SH-SY5Y (cell line): ENCODE results near the gene ETS1.

Source experiments
- GATA2 ChIP-seq: IDR thresholded peaks from 2 replicates; pipeline ENCODE4 v1.6.1; 2011; ENCODE audit warnings: mild to moderate bottlenecking, low read depth, low read length
- GATA3 ChIP-seq: IDR thresholded peaks from 2 replicates; pipeline ENCODE4 v1.6.1; 2011; ENCODE audit warnings: low read depth, mild to moderate bottlenecking, low read length, moderate library complexity

The ETS1 gene

DNA sequence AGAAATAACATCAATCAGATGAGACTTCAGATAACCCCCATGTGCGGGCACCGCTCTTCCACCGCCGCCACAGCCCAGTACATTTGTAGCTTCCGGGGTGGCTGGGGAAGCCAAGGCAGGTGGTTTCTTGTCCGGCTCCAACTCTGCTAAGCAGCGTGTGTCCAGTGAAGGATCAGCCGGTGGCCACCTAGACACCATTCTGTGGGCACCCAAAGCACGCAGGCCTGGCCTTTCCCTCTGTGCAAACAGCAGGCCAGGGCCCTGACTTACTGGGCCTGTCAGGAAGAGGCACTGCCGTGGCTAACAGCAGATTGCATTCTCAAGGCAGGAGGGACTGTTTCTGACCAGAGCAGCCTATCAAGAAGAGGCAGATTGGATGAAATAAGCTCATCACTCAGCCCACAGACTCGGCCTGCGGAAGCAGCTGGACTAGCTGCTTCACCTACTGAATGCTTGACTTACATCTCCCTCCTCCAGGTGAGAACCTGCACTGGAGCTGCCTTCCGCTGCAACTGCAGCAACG is 74.8 kb downstream of the ETS1 start:
- no peak for TF ChIP-seq GATA3
- no peak for TF ChIP-seq GATA2

DNA sequence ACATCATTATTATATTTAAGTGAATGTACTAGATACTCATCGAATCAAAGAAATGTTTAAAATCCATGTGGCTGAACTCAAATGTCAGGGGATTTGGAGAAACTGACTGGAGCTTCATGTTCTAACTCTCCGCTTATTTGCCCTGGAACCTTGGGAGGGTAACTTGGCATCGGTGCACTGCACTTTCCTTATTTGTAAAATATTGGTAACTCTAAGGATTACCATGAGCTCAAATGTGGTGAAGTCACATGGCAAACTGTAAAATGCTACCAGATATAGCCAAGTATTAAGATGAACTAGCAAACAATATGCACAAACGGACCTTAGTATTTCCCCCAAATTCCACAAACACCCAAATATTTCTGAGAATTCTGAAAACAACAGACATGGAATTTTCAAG is 75.6 kb downstream of the ETS1 start:
- TF ChIP-seq GATA3: no peak
- TF ChIP-seq GATA2: no peak

DNA sequence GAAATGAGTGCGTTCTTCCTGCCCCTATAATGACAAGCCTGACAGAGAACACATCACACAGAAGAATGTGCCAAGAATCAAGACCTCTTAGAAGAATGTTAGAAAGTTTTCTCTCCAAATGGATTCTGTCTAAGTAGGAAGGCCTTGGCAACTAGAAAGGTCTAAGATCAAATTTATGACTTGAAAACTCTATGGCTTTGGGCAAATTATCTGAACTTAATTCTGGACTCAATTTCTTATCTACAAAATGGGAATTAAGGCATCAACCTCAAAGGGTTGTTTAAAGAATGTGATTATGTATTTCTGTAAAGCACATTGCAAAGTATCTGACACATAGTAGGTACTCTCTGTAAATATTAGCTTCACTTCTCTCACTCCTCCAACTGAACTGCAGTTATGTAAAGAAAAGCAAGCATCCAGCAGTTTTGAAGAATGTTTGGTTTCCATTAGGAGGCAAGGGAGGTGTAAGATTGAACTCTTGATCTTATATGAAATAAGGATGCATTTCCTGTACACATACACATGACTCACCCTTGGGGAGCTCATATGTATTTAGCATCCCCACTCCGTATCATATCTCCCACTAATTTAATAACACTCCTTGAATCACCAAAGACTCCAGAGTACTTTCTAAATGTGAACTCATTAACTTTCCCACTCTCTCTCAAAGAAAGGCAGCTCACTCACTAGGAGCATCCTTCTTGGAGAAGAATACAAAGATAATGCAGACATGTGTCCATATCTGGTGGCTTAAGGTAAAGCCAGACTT is 77.6 kb downstream of the ETS1 start:
- TF ChIP-seq GATA3 (no peak), GATA2 (no peak)

DNA sequence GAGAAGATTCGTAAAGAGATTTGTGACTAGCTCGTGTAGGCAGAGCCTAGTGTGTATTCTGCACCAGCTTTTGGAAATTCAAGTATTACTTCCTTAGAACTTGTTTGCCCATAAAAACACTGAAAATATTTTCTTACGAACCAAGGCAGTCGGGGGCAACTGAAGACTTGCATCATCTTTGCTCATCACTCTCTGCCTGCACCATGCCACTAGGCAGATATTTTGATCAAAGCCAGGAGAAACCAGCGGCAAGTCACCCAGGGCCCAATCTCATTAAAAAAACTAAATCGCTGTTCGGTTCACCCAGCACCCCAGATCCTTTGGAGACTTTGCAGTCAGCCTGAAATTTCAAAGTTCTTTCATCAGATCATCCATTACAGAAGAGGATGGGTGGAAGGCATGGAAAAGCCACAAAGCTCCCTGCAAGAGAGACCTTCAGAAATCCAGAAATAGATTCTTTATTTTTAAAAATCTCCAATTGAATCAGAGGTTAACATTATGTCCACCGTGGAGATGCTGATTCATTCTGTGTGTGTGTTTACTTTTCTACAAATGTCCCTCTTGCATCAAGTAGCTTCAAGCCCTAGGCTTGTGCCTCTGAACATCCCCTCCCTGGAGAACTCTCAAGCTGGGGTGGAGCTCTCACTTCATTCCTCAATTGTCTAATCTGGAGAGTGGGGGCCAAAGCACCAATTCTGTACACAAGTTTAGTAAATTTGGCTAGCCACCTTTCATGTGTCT is 78.4 kb downstream of the ETS1 start:
- TF ChIP-seq GATA2 (no peak), GATA3 (no peak)

DNA sequence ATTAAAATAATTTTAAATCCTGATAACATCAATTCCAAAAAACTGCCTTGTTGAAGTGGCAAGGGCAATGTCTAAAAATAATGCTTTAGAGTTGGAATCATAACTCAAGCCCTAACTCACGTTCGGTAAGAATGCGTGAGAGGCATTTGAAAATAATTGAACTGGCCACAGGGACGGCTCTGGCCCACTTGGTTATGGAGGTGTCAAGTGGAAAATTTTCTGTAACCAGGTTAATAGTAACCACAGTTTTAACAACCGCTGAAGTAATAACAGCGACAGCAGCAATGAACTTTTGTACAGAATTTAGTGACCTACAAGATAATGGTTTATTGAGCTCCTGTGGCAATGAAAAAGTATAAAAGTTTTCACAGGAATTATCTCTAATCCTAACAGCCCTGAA is 79.4 kb downstream of the ETS1 start:
- no peak for TF ChIP-seq GATA3
- TF ChIP-seq GATA2: no peak

DNA sequence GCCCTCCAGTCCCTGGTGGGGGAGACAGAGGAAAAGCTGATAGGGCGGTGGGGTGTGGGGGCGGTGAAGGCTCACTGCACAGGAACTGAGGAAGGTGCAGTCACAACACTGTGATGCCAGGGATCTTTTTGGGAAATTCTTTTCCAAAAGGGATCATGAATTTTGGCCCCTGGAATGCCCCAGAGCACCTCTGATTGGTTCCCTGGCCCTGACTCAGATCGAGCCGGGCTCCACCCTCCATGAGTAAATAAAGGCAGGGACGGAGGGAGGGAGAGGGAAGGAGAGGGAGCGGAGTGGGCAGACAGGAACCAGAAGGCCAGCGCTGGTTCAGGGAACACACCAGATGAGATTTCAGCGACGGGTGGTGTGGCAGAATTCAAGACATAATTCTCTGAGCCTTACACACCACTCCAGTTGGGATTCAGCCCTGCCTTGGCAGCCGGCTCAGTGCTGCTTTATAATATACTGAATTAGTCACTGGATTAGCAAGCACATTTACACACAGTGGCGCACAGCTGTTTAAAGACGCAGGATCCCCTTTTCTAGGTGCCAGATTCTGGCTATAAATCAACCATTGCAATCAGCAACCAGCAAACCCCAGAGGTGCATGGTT is 80.3 kb downstream of the ETS1 start:
- TF ChIP-seq GATA3 (no peak), GATA2 (no peak)

DNA sequence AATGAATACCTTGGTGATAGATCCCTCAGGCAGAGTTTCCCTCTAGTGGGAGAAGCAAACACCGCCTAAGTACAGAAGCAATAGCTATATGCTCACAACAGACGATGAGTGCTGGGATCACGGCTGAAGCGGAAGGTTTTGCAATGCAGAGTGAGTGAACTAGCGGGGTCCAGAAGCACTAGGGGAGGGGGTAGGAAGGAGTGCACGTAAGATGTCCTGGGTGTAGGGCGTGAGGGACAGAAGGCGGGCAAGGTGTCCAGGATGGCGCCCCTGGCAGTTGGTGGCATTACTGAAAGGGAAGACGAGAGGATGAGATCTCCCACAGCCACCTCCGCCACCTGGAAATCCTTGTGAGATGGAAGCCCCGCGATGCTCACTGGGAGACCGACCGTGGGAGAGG is 81.0 kb downstream of the ETS1 start:
- no peak for TF ChIP-seq GATA3
- no peak for TF ChIP-seq GATA2

DNA sequence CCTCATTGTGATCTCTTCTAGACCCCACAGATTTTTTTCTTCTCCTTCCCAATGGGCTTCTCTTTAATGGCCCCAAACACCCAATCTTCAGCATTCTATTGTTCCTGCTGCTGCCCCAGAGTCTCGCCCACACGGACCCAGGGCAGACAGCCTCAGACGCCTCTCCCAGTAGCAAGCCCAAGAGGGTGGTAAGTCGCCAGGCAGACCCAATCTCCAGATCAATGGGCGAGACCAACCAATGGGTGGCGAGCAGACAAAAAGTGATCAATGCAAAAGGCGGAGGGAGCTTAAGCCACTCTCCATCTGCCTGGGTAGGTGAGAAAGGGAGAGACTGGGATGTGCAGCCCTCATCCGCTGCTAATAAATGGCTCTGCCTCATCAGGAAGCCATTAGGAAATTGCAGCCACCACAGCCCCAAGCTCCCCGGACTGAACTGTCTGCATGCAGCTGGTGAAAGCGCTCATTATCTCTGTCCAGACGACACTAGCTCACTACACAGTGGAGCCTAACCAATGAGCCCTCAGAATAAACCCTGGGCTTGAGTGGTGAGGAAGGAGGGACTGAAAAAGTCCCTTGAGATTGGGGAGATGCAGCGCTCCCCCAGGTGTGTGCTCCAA is 81.8 kb downstream of the ETS1 start:
- no peak for TF ChIP-seq GATA3
- no peak for TF ChIP-seq GATA2

DNA sequence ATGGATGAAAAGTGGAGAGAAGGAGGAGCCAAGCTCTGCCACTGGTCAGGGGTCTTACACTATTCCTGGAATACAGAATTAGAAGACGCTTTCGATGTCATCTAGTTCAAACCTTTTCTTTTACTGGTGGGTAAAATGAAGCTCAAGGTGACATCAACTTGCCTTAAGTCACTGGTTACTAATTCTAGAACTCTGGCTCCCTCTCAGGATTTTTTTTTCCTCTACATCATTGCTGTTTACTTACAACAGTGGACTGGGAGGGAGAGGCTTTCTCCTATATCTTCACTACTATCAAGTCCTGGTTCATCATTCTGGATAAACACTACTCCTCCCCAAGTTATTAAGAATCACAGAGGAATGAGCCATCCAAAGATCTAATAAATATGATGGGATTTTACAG is 82.9 kb downstream of the ETS1 start:
- no peak for TF ChIP-seq GATA3
- TF ChIP-seq GATA2: no peak

DNA sequence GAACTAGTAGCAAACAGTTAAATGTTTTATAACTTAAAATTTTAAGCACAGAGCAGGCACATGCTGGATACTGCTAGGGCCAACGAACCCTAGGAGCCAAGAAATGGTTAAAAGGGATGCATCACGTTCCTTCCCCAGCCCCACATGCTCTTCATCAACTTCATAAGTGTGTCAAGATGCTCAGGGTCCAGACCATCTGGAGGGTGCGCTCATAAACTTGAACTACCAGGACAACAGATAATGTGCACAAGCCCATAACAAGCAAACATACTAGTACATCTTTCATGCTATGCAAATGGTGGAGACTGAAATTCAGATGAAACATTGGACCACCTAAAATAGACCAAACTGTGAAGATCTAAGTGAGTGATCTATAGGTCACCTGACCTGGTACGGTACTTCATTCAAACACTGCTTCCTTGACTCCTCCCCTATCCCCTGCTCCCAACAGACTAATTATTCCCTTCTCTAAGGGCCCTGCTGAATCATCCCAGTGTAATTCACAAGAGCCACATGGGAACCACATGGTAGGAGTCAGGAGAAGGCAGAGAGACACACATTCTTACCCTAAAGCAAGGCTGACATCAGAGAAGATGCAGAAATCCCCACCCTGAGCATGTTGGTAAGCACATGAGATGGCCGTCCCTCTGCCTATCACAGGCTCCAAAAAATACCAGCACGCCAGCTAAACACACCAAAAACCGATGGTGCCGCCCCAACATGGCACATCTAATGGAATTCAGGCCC is 83.9 kb downstream of the ETS1 start:
- TF ChIP-seq GATA3 (no peak), GATA2 (no peak)

DNA sequence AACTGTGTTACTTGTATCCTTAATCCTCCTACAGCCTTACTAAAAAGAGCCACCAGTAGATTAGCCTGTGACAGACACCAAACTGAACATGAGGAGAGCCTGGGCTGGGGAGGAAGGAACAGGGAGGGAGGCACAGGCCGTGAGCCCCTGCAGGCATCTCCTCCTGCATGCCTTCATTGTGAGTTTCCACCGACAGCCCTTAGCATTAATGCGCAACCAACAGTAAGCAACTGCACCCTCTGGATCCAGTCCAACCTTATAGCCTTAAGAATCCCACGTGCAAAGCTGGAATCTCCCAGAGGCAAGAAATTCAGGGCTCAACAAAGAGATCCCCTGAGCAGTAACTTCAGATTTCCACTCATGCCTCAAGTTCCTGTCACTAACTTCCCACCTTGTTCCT is 84.6 kb downstream of the ETS1 start:
- TF ChIP-seq GATA3 (no peak), GATA2 (no peak)

DNA sequence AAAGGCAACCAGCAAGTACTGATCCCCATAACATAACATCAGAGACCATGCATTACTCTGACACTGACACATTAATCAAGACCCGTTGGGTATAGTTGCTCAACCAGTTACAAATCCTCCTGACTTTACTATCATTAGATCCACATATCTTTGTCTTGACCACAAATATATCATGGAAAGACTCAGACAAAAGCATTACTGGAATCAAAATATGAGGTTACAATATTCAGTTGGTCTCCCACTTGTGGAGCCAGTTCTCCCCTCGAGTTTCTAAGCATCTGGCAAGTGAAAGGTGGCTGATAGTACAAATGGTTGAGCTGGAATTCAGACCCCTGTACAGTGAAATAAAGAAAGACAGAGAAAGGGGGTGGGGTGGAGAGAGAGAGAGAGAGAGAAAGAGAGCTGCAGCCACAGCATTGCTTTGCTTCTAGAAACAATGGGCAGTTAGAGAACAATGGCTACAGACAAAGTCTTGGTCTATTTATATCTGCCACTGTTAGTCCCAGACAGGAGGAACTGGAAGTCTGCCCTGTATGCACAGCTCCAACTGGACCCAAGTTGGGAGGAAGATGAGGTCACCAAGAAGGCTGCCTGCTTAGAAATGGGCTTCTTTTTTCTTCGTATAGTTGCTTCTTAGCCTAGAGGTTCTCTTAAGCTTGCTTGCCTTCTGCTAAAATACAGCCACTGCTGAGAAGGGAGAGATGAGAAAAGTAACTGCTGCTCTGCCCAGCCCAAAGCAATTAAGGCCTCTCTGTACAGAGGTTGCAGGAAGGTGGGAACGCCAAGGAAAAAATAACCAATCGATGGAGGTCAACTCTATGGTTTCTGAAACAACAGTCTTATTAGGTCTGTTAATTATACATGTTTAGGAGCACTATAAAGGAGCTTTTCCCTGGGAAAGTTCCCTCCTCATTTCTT is 85.5 kb downstream of the ETS1 start:
- TF ChIP-seq GATA2 (no peak), GATA3 (no peak)

DNA sequence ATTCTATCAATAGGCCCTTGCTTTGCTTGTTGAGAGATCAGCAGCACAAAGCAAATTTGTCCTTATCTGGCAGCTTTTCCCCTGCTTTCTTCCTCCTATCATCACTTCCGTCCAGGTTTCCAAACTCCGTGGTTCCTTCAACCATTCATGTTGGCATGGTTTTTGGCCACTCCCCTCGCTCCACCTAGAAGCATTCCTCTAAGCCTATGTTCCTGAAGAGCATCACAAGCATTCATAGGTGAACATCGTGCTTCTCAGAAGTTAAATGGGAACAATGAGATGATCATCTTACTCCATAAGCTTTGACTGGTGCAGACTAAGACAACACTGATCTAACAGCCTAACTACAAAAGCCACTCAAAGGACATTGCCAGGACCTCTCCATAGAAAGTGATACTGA is 86.3 kb downstream of the ETS1 start:
- TF ChIP-seq GATA2 (no peak), GATA3 (no peak)
